Measurements from ENCODE around the gene USO1.
"Not testable (repeated sequence)": the region's sequence is repeated elsewhere in the genome, so short reads cannot be mapped to it uniquely, and the experiment has no call there.

USO1 gene

GRCh38 chr4:75771607-75772006 is 47.2 kb downstream of the USO1 start:
- DNase-seq (ENCODE audit: low read depth in 2 of 2) = no peak

GRCh38 chr4:75777589-75777988 is 53.2 kb downstream of the USO1 start:
- DNase-seq (ENCODE audit: low read depth in 2 of 2) = no peak

GRCh38 chr4:75779105-75779757 is 54.9 kb downstream of the USO1 start:
- DNase-seq (ENCODE audit: low read depth in 2 of 2) = no peak

- no peak for DNase-seq (ENCODE audit: low read depth in 2 of 2)
Observed at GRCh38 chr4:75781305-75781704, 56.9 kb downstream of the USO1 start.

- DNase-seq (ENCODE audit: low read depth in 2 of 2) = no peak
Observed at GRCh38 chr4:75786526-75786925, 62.1 kb downstream of the USO1 start.

GRCh38 chr4:75786938-75787337 is 62.6 kb downstream of the USO1 start:
- DNase-seq (ENCODE audit: low read depth in 2 of 2) = no peak

- no peak for DNase-seq (ENCODE audit: low read depth in 2 of 2)
Observed at GRCh38 chr4:75790024-75790423, 65.6 kb downstream of the USO1 start.

GRCh38 chr4:75800972-75801371 is 76.6 kb downstream of the USO1 start:
- no peak for DNase-seq (ENCODE audit: low read depth in 2 of 2)

- DNase-seq (ENCODE audit: low read depth in 2 of 2) = not testable (repeated sequence)
Observed at GRCh38 chr4:75806035-75806434, 81.7 kb downstream of the USO1 start.

GRCh38 chr4:75817901-75818300 is 93.5 kb downstream of the USO1 start:
- DNase-seq (ENCODE audit: low read depth in 2 of 2) = no peak

GRCh38 chr4:75819121-75819520 is 94.7 kb downstream of the USO1 start:
- DNase-seq (ENCODE audit: low read depth in 2 of 2) = no peak

- DNase-seq (ENCODE audit: low read depth in 2 of 2) = no peak
Observed at GRCh38 chr4:75820197-75820596, 95.8 kb downstream of the USO1 start.

GRCh38 chr4:75820676-75821075 is 96.3 kb downstream of the USO1 start:
- DNase-seq (ENCODE audit: low read depth in 2 of 2) = no peak

- DNase-seq (ENCODE audit: low read depth in 2 of 2) = no peak
Observed at GRCh38 chr4:75821216-75821615, 96.8 kb downstream of the USO1 start.

- no peak for DNase-seq (ENCODE audit: low read depth in 2 of 2)
Observed at GRCh38 chr4:75821966-75822365, 97.6 kb downstream of the USO1 start.

GRCh38 chr4:75822416-75822815 is 98.0 kb downstream of the USO1 start:
- no peak for DNase-seq (ENCODE audit: low read depth in 2 of 2)

- DNase-seq (ENCODE audit: low read depth in 2 of 2) = no peak
Observed at GRCh38 chr4:75823812-75824211, 99.4 kb downstream of the USO1 start.

- no peak for DNase-seq (ENCODE audit: low read depth in 2 of 2)
Observed at GRCh38 chr4:75830906-75831305, 106.5 kb downstream of the USO1 start.

- DNase-seq (ENCODE audit: low read depth in 2 of 2) = no peak
Observed at GRCh38 chr4:75831856-75832405, 107.6 kb downstream of the USO1 start.

- DNase-seq (ENCODE audit: low read depth in 2 of 2) = no peak
Observed at GRCh38 chr4:75834095-75834771, 109.9 kb downstream of the USO1 start.

- DNase-seq (ENCODE audit: low read depth in 2 of 2) = no peak
Observed at GRCh38 chr4:75834772-75835154, 110.4 kb downstream of the USO1 start.

GRCh38 chr4:75841641-75842520 is 117.5 kb downstream of the USO1 start:
- no peak for DNase-seq (ENCODE audit: low read depth in 2 of 2)

Measured in stimulated activated CD8-positive, alpha-beta memory T cell treated with anti-CD3 and anti-CD28 coated beads, Interleukin-7, amount 100 ng/mL, for 1 hour (primary cell).